GM18951 (cell line): ENCODE results near the gene EVI5.
"Not testable (repeated sequence)": the region's sequence is repeated elsewhere in the genome, so short reads cannot be mapped to it uniquely, and the experiment has no call there.

Source experiments
- POLR2A ChIP-seq: IDR thresholded peaks from 4 replicates; pipeline ENCODE4 v1.6.1; 2011; ENCODE audit warnings: mild to moderate bottlenecking; ENCODE audit not compliant: insufficient read length, insufficient read depth; ENCODE audit errors: extremely low read depth
- in situ Hi-C: fragments of 300-500 bp; cut with MboI; formaldehyde crosslinking; loops from one replicate; pipeline ENCODE4 v1.12.0; 2022; ENCODE audit warnings: low sequenced_read_pairs, mixed read lengths, inconsistent platforms; ENCODE audit not compliant: unreplicated experiment

EVI5 gene

DNA sequence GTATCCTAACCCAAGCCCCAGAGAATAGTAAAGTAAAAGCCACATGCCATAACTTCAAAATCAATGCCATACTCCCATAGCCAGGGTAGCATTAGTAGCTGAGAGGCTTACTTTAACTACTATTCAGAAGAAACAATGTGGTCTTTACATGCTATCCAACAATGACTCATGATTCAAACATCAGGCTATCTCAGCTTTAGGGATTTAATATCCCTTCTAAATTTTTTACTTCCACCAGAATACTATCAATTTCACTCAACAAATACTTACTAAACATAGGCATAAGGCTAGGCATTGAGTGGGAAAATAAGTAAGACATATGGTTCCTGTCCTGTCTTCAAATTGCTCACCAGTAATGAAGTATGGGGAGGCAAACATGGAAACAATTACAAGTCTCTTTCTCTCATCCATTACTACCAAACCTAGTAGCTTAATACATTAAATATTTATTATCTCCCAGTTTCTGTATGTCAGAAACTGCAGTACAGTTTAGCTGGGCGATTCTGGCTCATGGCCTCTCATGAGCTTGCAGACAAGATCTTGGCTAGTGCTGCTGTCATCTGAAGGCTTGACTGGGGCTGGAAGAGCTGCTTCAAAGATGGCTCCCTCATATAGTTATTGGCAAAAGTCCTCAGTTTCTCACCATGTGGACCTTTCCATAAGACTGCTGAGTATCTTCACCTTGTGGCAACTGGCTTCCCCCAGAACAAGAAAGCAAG lies 30.7 kb downstream of the EVI5 start:
- in situ Hi-C loops: no loop called here
- no peak for TF ChIP-seq POLR2A

DNA sequence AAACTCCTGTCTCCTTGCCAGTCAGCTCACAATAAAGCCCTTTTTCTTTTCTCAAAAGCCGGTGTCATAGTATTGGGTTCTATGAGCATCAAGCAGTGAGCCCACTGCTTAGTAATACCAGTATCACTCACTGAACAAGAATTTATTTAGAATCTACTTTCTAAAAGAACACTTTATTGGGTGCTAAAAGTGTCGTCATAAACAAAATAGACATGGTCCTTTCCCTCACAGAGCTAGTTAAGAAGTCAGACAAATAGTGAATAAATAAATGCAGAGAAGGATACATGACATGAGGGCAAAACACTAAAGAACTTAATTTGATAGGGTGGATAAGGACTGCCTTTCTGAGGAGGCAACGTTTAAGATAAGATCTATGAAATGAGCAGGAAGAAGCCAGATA lies 32.2 kb downstream of the EVI5 start:
- no peak for TF ChIP-seq POLR2A
- in situ Hi-C loops: no loop called here

DNA sequence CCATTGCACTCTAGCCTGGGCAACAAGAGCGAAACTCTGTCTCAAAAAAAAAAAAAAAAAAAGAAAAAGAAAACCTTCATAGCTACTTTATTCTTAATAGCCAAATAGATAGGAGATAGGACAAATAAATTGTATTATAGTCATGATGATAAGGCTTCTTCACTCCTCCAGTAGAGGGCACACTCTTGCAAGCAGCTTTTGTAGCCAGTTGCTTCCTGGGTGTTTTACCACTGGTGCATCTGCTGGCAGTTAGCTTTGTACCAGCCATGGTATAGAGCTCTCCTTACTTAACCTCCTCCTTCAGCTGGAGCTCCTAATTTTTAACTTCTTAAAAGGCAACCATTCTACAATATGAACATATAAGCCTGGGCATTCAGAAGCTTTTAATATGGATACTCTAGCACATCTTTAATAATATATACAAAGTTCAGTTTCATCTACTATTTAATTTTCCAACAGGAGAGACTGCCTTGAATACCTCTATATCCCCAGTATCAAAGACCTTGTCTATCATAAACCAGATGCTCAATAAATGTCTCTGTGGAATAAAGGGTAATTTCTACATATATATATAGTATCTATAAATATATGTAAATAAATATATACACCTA lies 35.8 kb downstream of the EVI5 start:
- in situ Hi-C loops: no loop called here
- TF ChIP-seq POLR2A: no peak

DNA sequence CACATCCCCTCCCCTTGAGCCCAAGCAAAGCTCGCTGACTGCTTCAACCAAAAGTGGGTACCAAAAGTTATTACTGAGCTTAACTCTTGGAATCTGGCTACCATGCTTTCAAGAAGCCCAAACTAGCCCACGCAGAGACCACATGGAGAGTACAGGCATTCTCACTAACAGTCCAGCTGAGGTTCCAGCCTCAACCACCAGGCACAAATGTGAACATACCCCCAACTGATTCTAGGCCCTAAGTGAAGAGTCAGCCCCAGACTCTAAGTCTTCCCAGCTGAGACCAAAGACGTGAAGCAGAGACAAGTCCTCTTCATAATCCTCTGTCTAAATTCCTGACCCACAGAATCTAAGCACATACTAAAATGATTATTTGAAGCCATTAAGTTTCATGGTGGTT lies 36.8 kb downstream of the EVI5 start:
- no peak for TF ChIP-seq POLR2A
- in situ Hi-C loops: no loop called here

DNA sequence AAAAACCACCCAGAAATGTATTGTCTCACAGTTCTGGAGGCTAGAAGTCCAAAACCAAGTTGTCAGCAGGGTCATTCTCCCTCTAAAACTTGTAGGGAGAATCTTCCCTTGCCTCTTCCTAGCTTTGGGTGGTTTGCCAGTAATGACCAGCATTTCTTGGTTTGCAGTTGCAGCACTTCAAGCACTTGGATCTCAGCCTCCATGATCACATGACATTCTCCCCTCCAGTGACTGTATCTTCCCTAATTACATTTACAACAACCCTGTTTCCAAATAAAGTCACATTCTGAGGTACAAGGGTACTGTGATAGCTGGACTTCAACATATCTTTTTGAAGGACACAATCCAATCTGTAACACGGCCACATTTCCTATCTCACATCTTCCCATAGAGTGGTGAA lies 37.2 kb downstream of the EVI5 start:
- no peak for TF ChIP-seq POLR2A
- in situ Hi-C loops: no loop called here

DNA sequence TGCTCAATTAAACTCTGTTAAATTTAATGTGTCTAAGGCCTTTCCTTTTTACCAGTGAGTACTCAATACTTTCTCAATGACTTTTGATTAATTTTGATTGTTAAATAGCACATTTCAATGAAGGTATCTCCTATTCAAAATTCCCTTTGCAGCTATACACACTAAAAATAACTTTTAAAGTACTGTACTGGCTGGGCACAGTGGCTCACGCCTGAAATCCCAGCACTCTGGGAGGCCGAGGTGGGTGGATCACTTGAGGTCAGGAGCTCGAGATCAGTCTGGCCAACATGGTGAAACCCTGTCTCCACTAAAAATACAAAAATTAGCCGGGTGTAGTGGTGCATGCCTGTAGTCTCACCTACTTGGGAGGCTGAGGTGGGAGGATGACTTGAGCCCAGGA lies 38.7 kb downstream of the EVI5 start:
- in situ Hi-C loops: not testable (repeated sequence)

DNA sequence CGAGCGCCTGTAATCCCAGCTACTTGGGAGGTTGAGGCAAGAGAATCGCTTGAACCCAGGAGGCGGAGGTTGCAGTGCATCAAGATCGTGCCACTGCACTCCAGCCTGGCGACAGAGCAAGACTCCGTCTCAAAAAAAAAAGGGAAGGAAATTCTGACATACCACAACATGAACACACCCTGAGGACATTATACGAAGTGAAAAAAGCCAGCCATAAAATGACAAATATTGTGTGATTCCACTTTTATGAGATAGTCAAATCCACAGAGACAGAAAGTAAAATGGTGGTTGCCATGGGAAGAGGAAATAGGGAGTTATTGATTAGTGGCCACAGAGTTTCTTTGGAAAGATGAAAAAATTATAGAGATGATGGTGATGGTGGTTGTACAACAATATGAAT lies 41.7 kb downstream of the EVI5 start:
- in situ Hi-C loops: no loop called here
- no peak for TF ChIP-seq POLR2A

DNA sequence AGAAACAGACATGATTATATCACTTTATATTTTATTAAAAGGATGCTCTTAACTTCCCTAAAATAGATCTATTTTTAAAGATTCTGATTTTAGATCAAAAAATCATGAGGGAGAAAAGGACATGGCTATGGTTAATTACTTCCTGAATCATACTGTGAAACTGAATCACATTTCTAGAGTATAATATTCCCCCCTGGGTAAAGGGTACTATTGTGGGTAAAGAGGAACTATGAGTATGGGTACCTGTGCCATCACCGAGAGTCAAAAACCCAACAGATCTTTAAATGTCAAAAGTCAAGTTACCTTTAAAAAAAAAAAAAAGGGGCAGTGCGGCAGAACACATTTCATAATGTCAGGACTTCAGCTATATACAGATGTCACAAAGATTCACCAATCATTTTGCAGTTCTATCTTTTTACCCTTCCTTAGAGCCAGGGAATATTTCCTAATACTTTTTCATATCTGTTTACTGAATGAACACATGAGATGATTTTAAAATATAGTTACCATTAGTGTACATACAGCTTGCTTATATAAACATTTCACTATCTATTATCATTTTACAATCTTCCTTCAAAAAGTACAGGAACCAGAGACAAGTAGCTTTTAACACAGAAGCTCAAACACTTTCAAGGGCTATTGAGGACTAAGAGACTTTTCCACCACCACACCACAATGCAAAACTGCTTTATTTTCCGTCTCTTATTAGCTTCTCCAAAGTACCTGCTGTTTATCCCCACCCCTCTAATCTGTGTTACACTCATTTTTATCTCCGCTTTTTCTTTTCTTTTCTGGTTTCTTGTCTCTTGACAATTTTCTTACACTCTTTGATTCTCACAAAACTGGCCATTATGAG lies 45.0 kb downstream of the EVI5 start:
- in situ Hi-C loops: no loop called here
- TF ChIP-seq POLR2A: no peak

DNA sequence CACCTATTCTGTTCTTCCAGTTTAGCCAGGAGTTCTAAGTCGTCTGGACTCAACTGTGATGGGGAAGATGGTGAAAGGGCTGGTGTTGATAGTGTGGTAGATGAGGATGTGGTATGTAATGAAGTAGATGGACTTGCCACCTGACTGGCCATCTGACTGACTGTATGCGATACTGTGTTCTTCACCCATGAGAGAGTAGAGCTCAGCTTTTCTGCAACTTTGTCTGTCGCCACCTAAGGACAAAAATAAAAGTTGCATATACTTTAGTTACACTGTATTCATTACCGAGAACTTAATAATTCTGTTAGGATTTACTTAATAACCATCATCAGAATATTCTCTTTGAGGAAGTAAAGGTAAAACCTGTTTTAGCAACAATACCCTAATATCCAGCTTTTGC lies 48.5 kb downstream of the EVI5 start:
- in situ Hi-C loops: no loop called here
- TF ChIP-seq POLR2A: no peak

DNA sequence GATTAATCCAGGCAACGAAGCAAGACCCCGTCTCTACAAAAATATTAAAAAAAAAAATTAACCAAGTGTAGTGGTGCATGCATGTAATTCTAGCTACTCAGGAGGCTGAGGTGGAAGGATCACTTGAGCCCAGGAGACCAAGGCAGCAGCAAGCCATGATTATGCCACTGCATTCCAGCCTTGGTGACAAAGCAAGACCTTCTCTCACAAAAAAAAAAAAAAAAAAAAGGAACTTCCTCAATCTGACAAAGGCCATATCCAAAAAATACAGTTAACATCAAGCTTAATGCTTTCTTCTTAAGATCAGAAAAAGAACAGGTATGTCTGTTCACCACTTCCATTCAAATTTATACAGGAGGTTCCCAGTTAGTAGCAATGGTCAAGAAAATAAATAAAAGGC lies 54.4 kb downstream of the EVI5 start:
- no peak for TF ChIP-seq POLR2A
- in situ Hi-C loops: no loop called here

DNA sequence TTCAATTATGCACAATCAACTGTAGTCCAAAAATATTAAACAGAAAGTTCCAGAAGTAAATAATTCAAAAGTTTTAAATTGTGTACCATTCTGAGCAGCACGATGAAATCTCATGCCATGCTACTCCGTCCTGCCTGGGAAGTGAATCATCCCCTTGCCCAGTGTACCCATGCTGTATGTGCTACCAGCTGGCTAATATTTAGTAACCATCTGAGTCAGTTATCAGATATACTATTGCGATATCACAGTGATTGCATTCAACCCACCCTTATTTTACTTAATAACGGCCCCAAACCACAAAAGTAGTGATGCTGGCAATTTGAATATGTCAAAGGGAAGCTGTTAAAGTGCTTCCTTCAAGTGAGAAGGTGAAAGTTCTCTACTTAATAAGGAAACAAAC lies 56.2 kb downstream of the EVI5 start:
- in situ Hi-C loops: no loop called here
- no peak for TF ChIP-seq POLR2A

DNA sequence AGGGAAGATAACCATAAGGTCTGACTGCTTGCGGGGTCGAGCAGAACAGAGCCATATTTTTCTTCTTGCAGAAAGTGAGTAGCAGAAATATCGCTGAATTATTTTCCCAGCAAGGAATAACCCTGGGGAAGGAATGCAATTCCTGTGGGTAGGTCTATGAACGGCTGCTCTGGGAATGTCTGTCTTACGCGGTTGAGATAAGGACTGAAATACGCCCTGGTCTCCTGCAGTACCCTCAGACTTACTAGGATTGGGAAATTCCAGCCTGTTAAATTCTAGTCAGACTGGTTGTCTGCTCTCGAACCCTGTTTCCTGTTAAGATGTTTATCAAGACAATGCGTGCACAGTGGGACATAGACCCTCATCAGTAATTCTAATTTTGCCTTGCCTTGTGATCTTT lies 61.2 kb downstream of the EVI5 start:
- in situ Hi-C loops: not testable (repeated sequence)

DNA sequence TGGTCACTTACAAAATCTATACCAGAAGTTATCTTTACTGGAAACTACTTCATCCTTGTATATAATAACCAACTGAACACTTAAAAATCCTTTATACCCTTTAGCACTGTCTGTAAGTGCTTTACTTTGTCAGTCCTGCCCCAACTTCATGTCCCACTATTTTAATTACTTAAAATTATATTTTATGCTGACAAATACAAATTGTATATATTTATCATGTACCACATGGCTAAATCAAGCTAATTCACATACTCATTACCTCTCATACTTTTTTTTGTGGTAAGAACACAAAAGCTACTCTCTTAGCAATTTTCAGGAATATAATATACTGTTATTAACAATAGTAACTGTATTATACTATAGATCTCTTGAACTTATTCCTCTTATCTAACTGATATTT lies 63.0 kb downstream of the EVI5 start:
- TF ChIP-seq POLR2A: no peak
- in situ Hi-C loops: no loop called here

DNA sequence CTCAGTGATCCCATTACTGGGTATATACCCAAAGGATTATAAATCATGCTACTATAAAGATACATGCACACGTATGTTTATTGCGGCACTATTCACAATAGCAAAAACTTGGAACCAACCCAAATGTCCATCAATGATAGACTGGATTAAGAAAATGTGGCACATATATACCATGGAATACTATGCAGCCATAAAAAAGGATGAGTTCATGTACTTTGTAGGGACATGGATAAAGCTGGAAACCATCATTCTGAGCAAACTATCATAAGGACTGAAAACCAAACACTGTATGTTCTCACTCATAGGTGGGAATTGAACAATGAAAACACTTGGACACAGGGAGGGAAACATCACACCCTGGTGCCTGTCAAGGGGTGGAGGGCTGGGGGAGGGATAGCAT lies 63.8 kb downstream of the EVI5 start:
- in situ Hi-C loops: not testable (repeated sequence)

DNA sequence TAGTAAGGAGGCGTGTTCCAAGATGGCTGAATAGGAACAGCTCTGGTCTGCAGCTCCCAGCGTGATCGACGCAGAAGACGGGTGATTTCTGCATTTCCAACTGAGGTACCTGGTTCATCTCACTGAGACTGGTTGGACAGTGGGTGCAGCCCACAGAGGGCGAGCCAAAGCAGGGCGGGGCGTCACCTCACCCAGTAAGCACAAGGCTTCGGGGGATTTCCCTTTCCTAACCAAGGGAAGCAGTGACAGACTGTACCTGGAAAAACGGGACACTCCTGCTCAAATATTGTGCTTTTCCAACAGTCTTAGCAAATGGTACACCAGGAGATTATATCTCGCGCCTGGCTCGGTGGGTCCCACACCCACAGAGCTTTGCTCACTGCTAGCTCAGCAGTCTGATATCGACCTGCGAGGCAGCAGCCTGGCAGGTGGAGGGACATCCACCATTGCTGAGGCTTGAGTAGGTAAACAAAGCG lies 69.4 kb downstream of the EVI5 start:
- in situ Hi-C loops: not testable (repeated sequence)
